Psoas muscle (tissue), 8 donors: Measurements from ENCODE around the gene PC. TPM values are rescaled to one million over a fixed set of nuclear protein-coding genes. Genes with fewer than 3 reads are reported as not detected.

Source experiments
- ATAC-seq, 4 donors: fragments of 200-7000 bp; cut with Tn5 transposase; one replicate each; pipeline ENCODE4 v1.9.1; 2020; ENCODE audit warnings: moderate library complexity in 3 of 4, mild to moderate bottlenecking in 2 of 4
- DNase-seq, 2 donors: peaks; one replicate each; pipeline ENCODE4 v3.0.0-alpha.2; 2020
- H3K27ac ChIP-seq: fragments of 200-600 bp; one replicate; pipeline ENCODE4 v1.8.0; 2022
- H3K27me3 ChIP-seq, 3 donors: fragments of 200-600 bp in 1 of 3; one replicate each; pipeline versions ENCODE4 v1.6.1 to v1.8.0; 2013 to 2022; ENCODE audit warnings: low read length in 2 of 3, mild to moderate bottlenecking in 2 of 3, moderate library complexity in 1 of 3; ENCODE audit not compliant: insufficient read depth in 3 of 3
- H3K36me3 ChIP-seq, 2 donors: fragments of 200-600 bp in 1 of 2; one replicate each; pipeline versions ENCODE4 v1.6.1 to v1.8.0; 2013 to 2022; ENCODE audit warnings: low read depth in 1 of 2, mild to moderate bottlenecking in 1 of 2, moderate library complexity in 1 of 2; ENCODE audit not compliant: insufficient read depth in 1 of 2
- H3K4me1 ChIP-seq: fragments of 200-600 bp; one replicate; pipeline ENCODE4 v1.8.0; 2022
- H3K4me3 ChIP-seq: fragments of 200-600 bp; one replicate; pipeline ENCODE4 v1.8.0; 2022; ENCODE audit warnings: mild to moderate bottlenecking
- H3K9me3 ChIP-seq: fragments of 200-600 bp; one replicate; pipeline ENCODE4 v1.8.0; 2022
- CTCF ChIP-seq: fragments of 200-600 bp; IDR thresholded peaks from one replicate; pipeline ENCODE4 v1.8.0; 2022; ENCODE audit warnings: antibody characterized with exemption
- WGBS, 3 donors: extraction: QIAGEN DNeasy Blood & Tissue Kit; methylation state at CpG; one replicate each; pipeline versions ENCODE4 v1.1.6 to v1.1.7; 2013; 5-methylcytosine and 5-hydroxymethylcytosine counted together
- intact Hi-C, 2 donors: fragments of 100-400 bp; cut with DNase I; formaldehyde crosslinking; loops; one replicate each; pipeline versions ENCODE4 v1.11.0 to v1.14.2; 2022
- polyA plus RNA-seq, 3 donors: library from polyadenylated mRNA; stranded (reverse); fragments of 200-250 nt; gene quantifications; one replicate each; pipeline ENCODE4 v1.2.3, GENCODE V29; 2013
- total RNA-seq, 4 donors: library from RNA; stranded (reverse); fragmentation: NEBNext Ultra II Directional in 2 of 4; extraction: Animal tissue kit (Norgen Biotek cat#: 25700) in 2 of 4; gene quantifications; one replicate each; pipeline versions ENCODE4 v1.2.1 to v1.2.4, GENCODE V29; 2021 to 2023
- donor health status: healthy with polysubstance abuse.
- donor health status: DM: no; HTN: no; CAD: no; lungs with moderate emphysema.
- donor health status: Bipolar disorder and iron deficiency.
- donor health status: healthy.
- donor health status: DM: yes; HTN: yes; CAD: no.
- donor health status: DM: no; HTN: no; CAD: no.
- donor health status: DM: no; HTN: no; CAD: no.
- donor health status: DM: yes; HTN: yes; CAD: no.

PC gene
- total and polyA plus RNA-seq, 7 donors, result 11.1 to 48.8 (median 18.3) TPM

- Histone ChIP-seq H3K4me3 (no peak overlapping the region), H3K4me1 (no peaks in the 10 kb centered on the region), H3K36me3 (peaks cover 0 to 10% of the 10 kb centered on the region in 2 donors), H3K27ac (no peak overlapping the region), H3K9me3 (no peaks in the 10 kb centered on the region), H3K27me3 (no peaks in the 10 kb centered on the region)
- DNase-seq (no peak), ATAC-seq (no peak)
- WGBS, 3 donors, result 75 to 78% (median 77%) methylated on average over 35 of the region's 35 CpGs
- intact Hi-C loops, result no loop called here
- no peak for TF ChIP-seq CTCF
These were observed 93.8 kb downstream of the PC start for GRCh38 chr11:66864172-66864901.

GRCh38 chr11:66863428-66864125, 94.6 kb downstream of the PC start:
- no peak for DNase-seq
- Histone ChIP-seq H3K36me3 (peaks cover 0 to 15% of the 10 kb centered on the region in 2 donors), H3K9me3 (no peaks in the 10 kb centered on the region), H3K27ac (no peak overlapping the region), H3K4me1 (no peaks in the 10 kb centered on the region), H3K4me3 (no peak overlapping the region), H3K27me3 (no peaks in the 10 kb centered on the region)
- WGBS, 3 donors, result 84 to 89% (median 87%) methylated on average over 30 to 31 of the region's 31 CpGs
- TF ChIP-seq CTCF, result no peak
- intact Hi-C loops, result no loop called here
- ATAC-seq, result no peak

- ATAC-seq (no peak), DNase-seq (no peak)
- WGBS, 3 donors, result 86 to 93% (median 92%) methylated on average over 8 to 11 of the region's 11 CpGs
- intact Hi-C loops, result no loop called here
- no peak overlapping the region for H3K27ac ChIP-seq
- no peak for TF ChIP-seq CTCF
- no peaks in the 10 kb centered on the region for H3K9me3 ChIP-seq
- H3K4me1 ChIP-seq, result no peaks in the 10 kb centered on the region
- H3K4me3 ChIP-seq, result no peak overlapping the region
- H3K36me3 ChIP-seq, result peaks cover 0 to 19% of the 10 kb centered on the region in 2 donors
- no peaks in the 10 kb centered on the region for H3K27me3 ChIP-seq
These were observed 95.6 kb downstream of the PC start for GRCh38 chr11:66862559-66863037.

- H3K27me3 ChIP-seq, result no peaks in the 10 kb centered on the region
- H3K27ac ChIP-seq, result no peak overlapping the region
- no peak for ATAC-seq
- no peaks in the 10 kb centered on the region for H3K4me1 ChIP-seq
- H3K9me3 ChIP-seq, result no peaks in the 10 kb centered on the region
- 91 to 94% (median 92%) methylated on average over 29 to 30 of the region's 30 CpGs for WGBS, 3 donors
- H3K36me3 ChIP-seq, result peaks cover 0 to 19% of the 10 kb centered on the region in 2 donors
- intact Hi-C loops, result no loop called here
- no peak for DNase-seq
- TF ChIP-seq CTCF, result no peak
- no peak overlapping the region for H3K4me3 ChIP-seq
These were observed 96.2 kb downstream of the PC start for GRCh38 chr11:66861774-66862558.
